H1 (cell line): Measurements from ENCODE around the gene NLN. TPM values are rescaled to one million over a fixed set of nuclear protein-coding genes. Genes with fewer than 3 reads are reported as not detected.

Experiments
- CREB1 ChIP-seq: IDR thresholded peaks from 2 replicates; pipeline ENCODE4 v1.6.1; 2012; ENCODE audit warnings: inconsistent platforms
- EZH2 ChIP-seq: fragments of 200-600 bp; sonication (generic); IDR thresholded peaks from 2 replicates; pipeline ENCODE4 v1.7.1; 2012; ENCODE audit warnings: low read depth, mild to moderate bottlenecking, moderate library complexity, low read length, inconsistent platforms; ENCODE audit not compliant: severe bottlenecking
- JUN ChIP-seq: IDR thresholded peaks from 2 replicates; pipeline ENCODE4 v1.6.1; 2011; ENCODE audit warnings: low read depth, mild to moderate bottlenecking, improper control_type of control experiment, low read length
- POLR2A ChIP-seq, 2 experiments: IDR thresholded peaks; 1 replicate in 1 of 2; 2 replicates in 1 of 2; pipeline ENCODE4 v1.6.1; 2011; ENCODE audit warnings: low read depth in 2 of 2, low read length in 2 of 2, mild to moderate bottlenecking in 2 of 2; ENCODE audit errors: control extremely low read depth in 1 of 2
- SIN3A ChIP-seq, 2 experiments: IDR thresholded peaks in 1 of 2; conservative IDR thresholded peaks in 1 of 2; 2 replicates each; pipeline ENCODE4 v1.6.1; 2011 to 2012; ENCODE audit warnings: low read length in 2 of 2, improper control_type of control experiment in 1 of 2, low read depth in 1 of 2, mild to moderate bottlenecking in 1 of 2
- polyA plus RNA-seq, 7 experiments: library from polyadenylated mRNA; depleted of rRNA in 3 of 7; stranded (reverse) in 5 of 7; unstranded in 2 of 7; fragments of >200 nt in 5 of 7; fragments of 200-250 nt in 2 of 7; gene quantifications; 1 replicate in 5 of 7; 2 replicates in 1 of 7; 4 replicates in 1 of 7; pipeline versions ENCODE4 v1.2.1 to v1.2.3, GENCODE V29; 2011 to 2013; ENCODE audit warnings: missing spikeins in 2 of 7, mixed read lengths in 2 of 7
- total RNA-seq: library from RNA; stranded (reverse); fragmentation: NEBNext Ultra II Directional; extraction: Animal tissue kit (Norgen Biotek cat#: 25700); gene quantifications from 2 replicates; pipeline ENCODE4 v1.2.1, GENCODE V29; 2021
- TF ChIP-seq, protein P1 (sequence below): IDR thresholded peaks from 2 replicates; pipeline ENCODE4 v1.6.1; 2011; ENCODE audit warnings: low read depth, mild to moderate bottlenecking, low read length; ENCODE audit not compliant: insufficient read depth

Gene NLN
- total and polyA plus RNA-seq, 2 of the 8 experiments (the other 6 are each of a cell fraction or from before 2014, with no cell fraction given): 46.7 to 192 TPM

DNA sequence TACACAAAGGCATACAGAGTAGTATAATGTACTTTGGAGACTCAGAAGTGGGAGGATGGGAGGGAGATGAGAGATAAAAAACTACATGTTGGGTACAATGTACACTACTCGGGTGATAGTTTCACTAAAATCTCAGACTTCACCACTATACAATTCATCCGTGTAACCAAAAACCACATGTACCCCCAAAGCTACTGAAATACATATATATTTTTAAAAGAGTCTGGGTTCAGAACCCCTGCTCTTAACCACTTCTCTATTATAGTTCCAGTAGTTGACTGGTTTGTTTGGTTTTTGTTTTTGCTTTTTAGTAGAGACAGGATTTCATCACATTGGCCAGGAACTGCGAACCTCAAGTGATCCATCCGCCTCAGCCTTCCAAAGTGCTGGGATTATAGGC is 22.7 kb upstream of the NLN start (continued):
- TF ChIP-seq, protein P1, sequence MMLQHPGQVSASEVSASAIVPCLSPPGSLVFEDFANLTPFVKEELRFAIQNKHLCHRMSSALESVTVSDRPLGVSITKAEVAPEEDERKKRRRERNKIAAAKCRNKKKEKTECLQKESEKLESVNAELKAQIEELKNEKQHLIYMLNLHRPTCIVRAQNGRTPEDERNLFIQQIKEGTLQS: no peak
- TF ChIP-seq EZH2 (no peak), CREB1 (no peak), POLR2A (IDR thresholded peaks at IDR 0.05; ENCODE audit: control extremely low read depth in 1 of 2, low read depth in 2 of 2, low read length in 2 of 2) (no peak), JUN (no peak), SIN3A (conservative IDR thresholded peaks at IDR 0.05 in 1 of 2, IDR thresholded peaks at IDR 0.05 in 1 of 2; ENCODE audit: low read depth in 1 of 2, low read length in 2 of 2) (no peak)
